GM21737 (cell line): Measurements from ENCODE around the gene KCNA4.
"Not testable (repeated sequence)": the region's sequence is repeated elsewhere in the genome, so short reads cannot be mapped to it uniquely, and the experiment has no call there.

Source experiments
- ATAC-seq: cut with Tn5 transposase; IDR thresholded peaks from one replicate; pipeline ENCODE4 v1.9.1; 2021; ENCODE audit warnings: mild to moderate bottlenecking, moderate library complexity; ENCODE audit not compliant: unreplicated experiment

KCNA4 gene

GRCh38 chr11:30016588-30017363, at the start of gene KCNA4:
KCNA4 (minus strand) TSS chr11:30017030; CDS start chr11:30012678, 4,352 bp downstream.
- ATAC-seq, result no peak

GRCh38 chr11:30062103-30062502, 45.3 kb upstream of the KCNA4 start:
- no peak for ATAC-seq

- no peak for ATAC-seq
Observed at GRCh38 chr11:30059172-30059815, 42.5 kb upstream of the KCNA4 start.

GRCh38 chr11:30049214-30049613, 32.4 kb upstream of the KCNA4 start:
- ATAC-seq, result no peak

GRCh38 chr11:30046578-30046945, 29.7 kb upstream of the KCNA4 start:
- ATAC-seq, result no peak

GRCh38 chr11:30045921-30046577, 29.2 kb upstream of the KCNA4 start:
- ATAC-seq, result no peak

GRCh38 chr11:30045144-30045543, 28.3 kb upstream of the KCNA4 start:
- ATAC-seq, result no peak

- ATAC-seq, result no peak
Observed at GRCh38 chr11:30041171-30041570, 24.3 kb upstream of the KCNA4 start.

GRCh38 chr11:30034746-30035145, 17.9 kb upstream of the KCNA4 start:
- ATAC-seq, result not testable (repeated sequence)

- not testable (repeated sequence) for ATAC-seq
Observed at GRCh38 chr11:30034166-30034565, 17.3 kb upstream of the KCNA4 start.

- ATAC-seq, result no peak
Observed at GRCh38 chr11:30025396-30026139, 8.7 kb upstream of the KCNA4 start.

- ATAC-seq, result no peak
Observed at GRCh38 chr11:30023074-30023473, 6.2 kb upstream of the KCNA4 start.

GRCh38 chr11:30019481-30019880, 2.7 kb upstream of the KCNA4 start:
- ATAC-seq, result no peak

GRCh38 chr11:30018495-30018894, 1.7 kb upstream of the KCNA4 start:
- no peak for ATAC-seq

- ATAC-seq, result no peak
Observed at GRCh38 chr11:30017445-30017895, 640 bp upstream of the KCNA4 start.

GRCh38 chr11:30015725-30016412, 961 bp downstream of the KCNA4 start:
- no peak for ATAC-seq

GRCh38 chr11:30012346-30012745, 4.5 kb downstream of the KCNA4 start:
- no peak for ATAC-seq

GRCh38 chr11:30009060-30009459, 7.8 kb downstream of the KCNA4 start:
- no peak for ATAC-seq

GRCh38 chr11:30006876-30007275, 10.0 kb downstream of the KCNA4 start:
- no peak for ATAC-seq

- no peak for ATAC-seq
Observed at GRCh38 chr11:30002157-30002785, 14.6 kb downstream of the KCNA4 start.
